ENCODE results near the gene TMEM82.

Gene TMEM82

GRCh38 chr1:15736892-15737261 is 5.4 kb upstream of the TMEM82 start:
- no peak for DNase-seq

- DNase-seq, result no peak
Observed at GRCh38 chr1:15737324-15738319, 4.7 kb upstream of the TMEM82 start.

GRCh38 chr1:15738416-15739113 is 3.7 kb upstream of the TMEM82 start:
- no peak for DNase-seq

GRCh38 chr1:15739259-15739658 is 3.0 kb upstream of the TMEM82 start:
- no peak for DNase-seq

GRCh38 chr1:15739745-15740144 is 2.6 kb upstream of the TMEM82 start:
- DNase-seq, result no peak

- peak; percentile 54 for DNase-seq
Observed at GRCh38 chr1:15740924-15741850, 1.1 kb upstream of the TMEM82 start.

- no peak for DNase-seq
Observed at GRCh38 chr1:15744122-15744679, 1.9 kb downstream of the TMEM82 start.

GRCh38 chr1:15747378-15747777 is 5.1 kb downstream of the TMEM82 start:
- DNase-seq, result no peak

- no peak for DNase-seq
Observed at GRCh38 chr1:15748264-15748663, 6.0 kb downstream of the TMEM82 start.

- DNase-seq, result no peak
Observed at GRCh38 chr1:15748690-15749398, 6.5 kb downstream of the TMEM82 start.

GRCh38 chr1:15749399-15750291 is 7.3 kb downstream of the TMEM82 start:
- DNase-seq, result no peak

- no peak for DNase-seq
Observed at GRCh38 chr1:15750924-15751323, 8.6 kb downstream of the TMEM82 start.

- DNase-seq, result no peak
Observed at GRCh38 chr1:15751717-15752116, 9.4 kb downstream of the TMEM82 start.

- DNase-seq, result no peak
Observed at GRCh38 chr1:15753776-15754175, 11.5 kb downstream of the TMEM82 start.

- no peak for DNase-seq
Observed at GRCh38 chr1:15755021-15755645, 12.8 kb downstream of the TMEM82 start.

GRCh38 chr1:15755646-15756040 is 13.3 kb downstream of the TMEM82 start:
- DNase-seq, result no peak

GRCh38 chr1:15756143-15757015 is 14.1 kb downstream of the TMEM82 start:
- peak; percentile 14 for DNase-seq

- DNase-seq, result no peak
Observed at GRCh38 chr1:15757016-15757543, 14.8 kb downstream of the TMEM82 start.
